Skin epidermis (tissue), 12 donors: ENCODE measurements around the gene SMTNL1.

Experiments
- H3K27ac ChIP-seq, 21 experiments: fragments of 200-600 bp; sonication (generic) in 11 of 21; one replicate each; pipeline ENCODE4 v1.5.0; 2020; ENCODE audit warnings: mild to moderate bottlenecking in 3 of 21, inconsistent platforms in 2 of 21, moderate library complexity in 2 of 21
- H3K4me3 ChIP-seq, 7 experiments: fragments of 200-600 bp; sonication (generic) in 2 of 7; one replicate each; pipeline ENCODE4 v1.5.0; 2020; ENCODE audit warnings: inconsistent platforms in 2 of 7, mild to moderate bottlenecking in 2 of 7, moderate library complexity in 1 of 7

SMTNL1 gene

GRCh38 chr11:57536947-57537619, at the start of gene SMTNL1:
Gene SMTNL1 (plus strand): TSS chr11:57537595. CDS start chr11:57542643, 5,048 bp downstream.
- H3K27ac ChIP-seq = no peak within 1 kb of the TSS

DNA sequence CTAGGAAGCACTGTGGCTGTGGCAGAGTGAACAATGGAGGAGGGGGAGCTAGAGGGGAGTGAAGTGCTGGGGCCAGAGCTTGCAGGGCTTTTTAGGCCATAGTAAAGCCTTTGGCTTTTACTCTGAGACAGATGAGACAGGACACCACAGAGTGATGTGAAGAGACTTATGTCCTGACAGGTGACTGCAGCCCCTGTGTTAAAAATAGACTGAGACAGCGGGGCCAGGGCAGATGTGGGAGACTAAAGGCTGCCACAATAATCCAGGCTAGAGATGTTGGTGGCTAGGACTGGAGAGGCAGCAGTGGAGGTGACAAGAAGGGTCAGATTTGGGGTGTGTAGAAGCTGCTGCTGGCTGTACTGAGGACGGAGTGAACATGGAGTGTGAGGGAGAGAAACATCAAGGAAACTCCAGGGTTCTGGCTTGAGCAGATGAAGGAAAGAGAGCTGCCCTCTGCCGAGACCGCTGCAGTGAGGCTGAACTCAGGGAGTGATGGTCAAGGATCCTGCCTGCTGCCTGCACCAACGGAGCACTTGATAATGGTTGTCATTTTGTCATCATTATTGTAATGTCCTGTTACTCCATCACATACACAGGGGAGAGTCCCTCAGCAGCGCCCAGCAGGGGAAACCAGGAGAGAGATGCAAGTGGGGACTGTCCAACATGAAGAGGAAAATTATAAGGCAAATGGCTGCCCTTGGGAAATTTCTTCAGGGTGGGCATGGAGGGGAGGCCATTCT, 49.3 kb upstream of the SMTNL1 start:
- Histone ChIP-seq H3K4me3 (no peak overlapping the region), H3K27ac (no peak overlapping the region)

More at GRCh38 chr11:57536947-57537619, at the start of gene SMTNL1:
- H3K4me3 ChIP-seq = no peak within 1 kb of the TSS

DNA sequence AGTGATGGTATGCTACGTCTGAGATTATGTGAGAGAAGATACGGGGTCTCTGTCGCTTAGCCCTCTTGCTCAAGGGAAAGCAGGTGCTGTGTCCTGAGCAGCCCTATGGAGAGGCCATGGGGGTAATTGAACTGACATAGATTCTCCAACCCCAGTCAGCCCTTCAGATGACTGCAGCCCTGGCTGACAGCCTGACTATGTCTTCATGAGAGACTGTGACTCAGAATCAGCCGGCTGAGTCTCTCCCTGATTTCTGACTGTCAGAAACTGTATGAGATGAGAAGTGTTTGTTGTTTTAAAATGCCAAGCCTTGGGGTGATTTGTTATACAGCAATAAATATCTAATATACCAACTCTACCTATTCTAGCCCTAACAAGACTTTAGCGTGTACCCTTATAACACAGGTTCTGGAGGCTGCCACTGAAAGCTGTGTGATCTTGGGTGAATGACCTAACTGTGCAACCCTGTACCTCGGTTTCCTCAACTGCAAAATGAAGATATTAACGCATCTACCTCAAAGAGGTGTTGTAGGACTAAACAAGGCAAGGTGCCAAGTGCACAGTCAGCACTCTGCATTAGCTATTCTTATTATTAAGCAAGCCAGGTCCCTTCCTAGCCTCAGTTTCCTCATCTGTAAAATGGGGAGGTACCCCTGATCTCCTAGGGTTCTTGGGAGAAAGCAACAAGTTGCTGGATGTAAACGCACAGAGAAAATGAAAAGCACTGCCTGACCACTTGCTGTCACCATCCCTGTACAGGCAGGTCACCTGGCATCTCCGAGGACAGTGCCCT, 46.7 kb upstream of the SMTNL1 start:
- no peak overlapping the region for H3K4me3 ChIP-seq
- no peak overlapping the region for H3K27ac ChIP-seq

DNA sequence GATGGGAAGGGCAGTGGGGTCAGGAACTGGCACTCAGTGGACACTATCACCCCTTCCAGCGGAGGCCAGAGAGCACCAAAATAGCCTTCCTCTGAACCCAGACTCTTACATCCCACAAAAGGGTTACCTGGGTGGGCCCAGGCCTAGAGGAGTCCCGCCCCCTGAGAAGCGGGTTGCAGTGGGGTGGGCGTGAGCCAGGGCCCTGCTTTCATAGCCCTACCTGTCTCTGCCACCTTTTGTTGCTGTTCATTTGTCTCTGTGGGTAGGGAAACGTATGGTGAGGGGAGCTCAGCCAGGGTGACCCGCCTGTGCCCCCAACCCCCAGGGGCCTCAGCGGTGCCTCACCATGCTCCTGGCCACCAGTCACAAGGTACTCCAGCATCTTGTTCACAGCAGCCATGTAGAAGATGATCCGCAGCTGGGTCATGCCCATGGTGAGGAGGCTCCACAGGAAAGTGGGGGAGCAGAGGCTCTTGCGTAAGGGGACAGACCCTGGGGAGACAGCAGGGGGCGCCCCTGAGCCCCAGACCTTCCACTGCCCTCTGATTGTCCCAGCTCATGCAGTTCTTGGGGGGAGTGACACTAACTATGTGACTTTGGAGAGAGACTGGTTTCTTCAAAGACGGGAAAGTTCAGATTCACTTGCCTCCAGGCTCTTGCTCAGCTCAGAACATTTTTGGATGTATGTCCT, 45.9 kb upstream of the SMTNL1 start:
- no peak overlapping the region for H3K27ac ChIP-seq
- H3K4me3 ChIP-seq = no peak overlapping the region

DNA sequence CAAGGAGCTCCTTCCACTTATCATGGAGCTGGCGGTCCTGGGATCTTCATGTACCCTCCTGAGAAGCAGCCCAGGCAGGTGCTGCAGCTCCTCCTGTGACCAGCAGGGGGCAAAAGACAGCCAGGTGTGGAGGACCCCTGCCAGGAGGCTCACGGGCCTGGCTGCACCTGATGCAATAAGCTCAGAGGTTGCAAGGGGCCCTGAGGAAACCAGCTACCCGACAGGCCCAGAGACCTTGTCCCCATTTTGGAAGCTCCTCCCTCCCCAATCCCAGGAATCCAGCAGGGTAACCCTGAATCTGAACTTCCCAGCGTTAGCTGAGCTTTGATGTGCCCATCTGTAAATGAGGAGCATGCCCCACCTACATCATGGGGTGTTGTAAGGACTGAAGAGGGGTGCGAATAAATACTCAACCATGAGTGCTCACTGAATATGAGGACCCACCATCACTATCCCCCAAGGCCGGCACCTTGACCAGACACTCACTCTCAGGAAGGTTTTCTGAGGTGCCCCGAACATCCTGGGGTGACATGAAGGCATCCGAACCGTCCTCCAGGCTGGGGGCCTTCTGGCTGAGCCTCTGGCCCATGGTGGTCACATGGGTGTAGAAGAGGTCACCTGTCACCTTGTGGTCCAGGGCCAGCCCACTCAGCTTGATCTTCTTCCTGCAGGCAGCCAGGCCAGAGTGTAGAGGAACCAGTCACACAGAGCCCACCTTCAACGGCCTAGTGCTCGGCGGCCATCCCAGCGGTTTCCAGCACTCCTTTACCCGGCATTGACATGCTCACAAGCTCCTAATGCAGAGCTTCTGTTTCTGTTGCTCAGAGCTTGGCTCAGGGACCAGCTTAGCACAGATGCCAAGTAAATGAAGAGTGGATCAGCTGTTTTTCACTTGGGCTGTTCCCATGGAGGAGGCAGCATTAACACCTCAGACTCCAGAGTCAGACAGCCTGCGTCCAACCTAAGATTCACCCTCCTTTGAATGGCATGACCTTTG, 43.6 kb upstream of the SMTNL1 start:
- Histone ChIP-seq H3K27ac (no peak overlapping the region), H3K4me3 (no peak overlapping the region)

DNA sequence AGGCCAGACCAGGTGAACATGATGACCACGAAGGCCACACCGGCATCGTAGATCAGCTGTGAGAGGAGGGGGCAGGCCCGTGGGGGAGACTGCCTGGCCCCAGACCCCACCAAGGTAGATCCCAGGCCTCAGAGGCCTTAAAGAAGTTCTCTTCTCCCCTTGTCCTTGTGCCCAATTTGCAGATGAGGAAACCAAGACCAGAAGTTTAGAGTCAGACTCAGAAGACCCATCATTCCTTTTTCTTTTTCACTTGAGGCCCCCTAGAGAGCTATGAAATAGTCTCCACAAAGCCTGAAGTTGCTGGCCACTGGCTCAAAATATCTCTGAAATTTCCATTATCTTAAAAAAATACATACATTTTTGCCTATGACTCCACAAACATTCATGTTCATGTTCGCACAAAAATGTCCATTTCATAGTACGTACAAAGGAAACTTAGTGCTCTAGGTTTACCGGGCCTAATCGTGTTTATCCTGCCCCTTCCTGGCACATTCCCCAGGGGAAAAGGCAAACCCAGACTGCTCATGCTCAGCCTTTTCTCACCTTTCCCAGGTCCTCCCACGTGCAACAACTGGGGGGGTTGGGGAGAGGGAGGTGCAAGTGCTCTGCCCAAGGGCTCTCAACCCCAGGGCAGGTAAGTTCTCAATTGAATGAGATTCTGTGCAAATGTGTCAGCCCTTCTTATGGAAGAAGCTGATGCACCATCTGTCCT, 41.1 kb upstream of the SMTNL1 start:
- H3K27ac ChIP-seq = no peak overlapping the region
- H3K4me3 ChIP-seq = no peak overlapping the region

DNA sequence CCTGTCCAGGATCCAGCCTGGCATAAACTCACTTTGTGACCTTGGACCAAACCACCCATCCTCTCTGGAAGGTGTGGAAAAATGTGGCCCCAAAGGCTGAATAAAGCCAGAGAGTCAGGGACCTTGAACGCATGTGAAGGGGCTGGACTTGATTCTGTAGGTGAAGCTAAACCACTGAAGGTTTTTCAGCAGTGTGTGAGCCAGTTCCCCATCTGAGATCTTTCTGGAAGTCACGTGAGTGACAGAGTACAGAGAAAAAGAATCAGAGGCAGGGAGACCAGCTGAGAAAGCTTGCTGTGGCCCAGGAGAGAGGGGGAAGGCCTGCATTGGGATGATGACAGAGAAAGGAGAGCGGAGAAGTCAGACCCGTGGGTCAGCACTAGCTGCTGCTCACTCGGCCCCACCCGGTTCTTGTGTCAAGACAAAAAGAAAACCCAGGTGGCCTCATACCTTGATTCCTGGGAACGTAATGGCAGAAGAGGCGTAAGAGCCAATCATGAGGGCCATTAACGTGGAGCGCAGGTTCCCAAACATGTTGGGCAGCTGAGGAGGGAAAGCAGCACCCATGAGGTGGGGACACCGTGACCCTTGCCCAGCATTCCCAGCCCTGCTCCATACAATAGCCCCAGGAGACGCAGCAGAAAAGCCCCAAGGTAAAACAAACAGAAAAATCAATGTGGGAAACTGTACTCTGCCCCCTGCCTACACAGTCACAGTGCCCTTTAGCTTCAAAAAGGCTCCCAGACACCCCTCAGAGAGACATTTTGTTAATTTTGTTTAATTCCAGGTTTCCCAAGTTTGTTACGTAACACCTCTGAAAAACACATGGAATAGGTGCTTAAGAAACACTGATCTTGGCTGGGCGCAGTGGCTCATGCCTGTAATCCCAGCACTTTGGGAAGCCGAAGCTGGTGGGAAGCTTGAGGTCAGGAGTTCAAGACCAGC, 39.8 kb upstream of the SMTNL1 start:
- no peak overlapping the region for H3K27ac ChIP-seq
- H3K4me3 ChIP-seq = no peak overlapping the region

GRCh38 chr11:57498540-57498939, 38.9 kb upstream of the SMTNL1 start:
- H3K4me3 ChIP-seq = no peak overlapping the region
- no peak overlapping the region for H3K27ac ChIP-seq

DNA sequence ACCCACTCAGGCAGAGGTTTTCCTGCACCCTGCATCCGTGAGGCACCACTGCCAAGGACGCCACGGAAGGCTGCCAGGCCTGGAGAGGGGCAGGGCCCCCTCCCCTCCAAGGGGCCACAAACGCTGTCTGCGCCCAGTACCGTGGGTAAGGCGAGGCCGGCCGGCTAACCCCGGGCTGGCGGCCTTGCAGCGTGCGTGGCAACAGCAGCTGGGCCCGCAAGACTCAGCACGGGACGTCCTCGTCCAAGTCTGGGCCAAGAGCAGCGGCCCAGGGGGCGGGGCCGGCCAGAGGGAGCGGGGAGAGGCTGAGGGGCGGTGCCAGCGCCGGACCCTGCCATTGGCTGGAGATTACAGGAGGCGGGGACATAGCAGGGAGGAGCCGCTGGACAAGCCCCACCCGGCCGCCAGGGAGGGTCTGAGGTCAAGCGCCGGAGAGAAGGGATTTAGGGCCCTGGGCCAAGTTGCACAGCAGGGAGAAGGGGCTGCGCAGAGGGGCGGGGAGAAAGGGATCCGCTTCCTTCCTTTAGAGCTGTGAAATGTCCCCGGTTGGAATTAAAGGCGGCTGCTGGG, 37.9 kb upstream of the SMTNL1 start:
- H3K4me3 ChIP-seq = peak overlapping the region in 5 of 7 experiments; percentile 2 to 32 (median 16)
- peak overlapping the region in 9 of 21 experiments; percentile 4 to 64 (median 51) for H3K27ac ChIP-seq

DNA sequence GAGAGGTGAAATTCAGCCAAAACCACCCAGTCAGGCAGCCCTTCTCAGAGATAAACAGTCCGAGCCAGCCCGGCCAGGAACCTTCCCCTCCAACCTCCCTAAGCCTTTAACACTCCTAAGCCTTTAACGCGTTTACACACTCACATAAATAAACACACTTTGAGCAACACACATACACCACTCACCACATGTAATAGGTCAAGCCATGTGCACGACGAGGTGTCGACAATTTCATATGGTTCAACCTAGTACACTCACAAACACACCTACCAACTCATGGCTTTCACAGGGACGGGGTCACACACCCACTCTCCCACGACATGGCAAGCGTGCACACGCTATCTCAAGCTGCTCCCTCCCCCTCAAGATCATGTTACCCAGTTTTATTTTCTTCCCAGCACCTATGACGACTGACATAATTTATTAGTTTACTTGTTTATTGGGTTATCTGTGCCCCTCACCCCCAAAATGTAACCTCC, 37.4 kb upstream of the SMTNL1 start:
- H3K27ac ChIP-seq = peak overlapping the region in 8 of 21 experiments; percentile 4 to 64 (median 52)
- peak overlapping the region in 5 of 7 experiments; percentile 2 to 32 (median 16) for H3K4me3 ChIP-seq

GRCh38 chr11:57500515-57500914, 36.9 kb upstream of the SMTNL1 start:
- no peak overlapping the region for H3K27ac ChIP-seq

DNA sequence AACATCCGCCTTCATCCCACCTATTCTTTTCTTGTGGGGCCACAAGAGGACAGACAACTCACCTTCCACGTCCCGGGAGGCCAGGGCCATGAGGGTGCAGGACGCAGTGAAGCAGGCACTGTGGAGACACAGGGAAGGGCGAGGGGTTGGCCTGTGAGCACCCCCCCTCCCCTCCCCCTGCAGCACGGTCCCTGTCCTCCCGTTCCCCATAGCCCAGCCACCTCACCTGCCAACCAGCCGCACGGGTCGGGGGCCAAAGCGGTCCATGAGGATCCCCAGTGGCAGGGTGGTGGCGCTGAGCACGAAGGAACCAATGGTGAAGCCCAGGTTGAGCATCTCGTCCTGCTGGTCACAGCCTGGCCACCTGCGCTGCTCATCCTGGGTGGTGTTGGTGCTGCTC, 36.5 kb upstream of the SMTNL1 start:
- Histone ChIP-seq H3K27ac (no peak overlapping the region), H3K4me3 (no peak overlapping the region)

More at GRCh38 chr11:57500515-57500914, 36.9 kb upstream of the SMTNL1 start:
- H3K4me3 ChIP-seq = no peak overlapping the region

- Histone ChIP-seq H3K4me3 (no peak overlapping the region), H3K27ac (no peak overlapping the region)
Observed at GRCh38 chr11:57501953-57502352, 35.4 kb upstream of the SMTNL1 start.

- no peak overlapping the region for H3K27ac ChIP-seq
- no peak overlapping the region for H3K4me3 ChIP-seq
Observed at GRCh38 chr11:57502376-57502775, 35.0 kb upstream of the SMTNL1 start.

GRCh38 chr11:57502870-57503269, 34.5 kb upstream of the SMTNL1 start:
- Histone ChIP-seq H3K27ac (no peak overlapping the region), H3K4me3 (no peak overlapping the region)

GRCh38 chr11:57504511-57504910, 32.9 kb upstream of the SMTNL1 start:
- H3K4me3 ChIP-seq = no peak overlapping the region
- no peak overlapping the region for H3K27ac ChIP-seq
